ENCODE measurements around the gene DNAJC24. TPM values are rescaled to one million over a fixed set of nuclear protein-coding genes. Genes with fewer than 3 reads are reported as not detected.

The DNAJC24 gene
- total RNA-seq, 2 donors from 2014 or later: 9.9 to 10.0 TPM

DNA sequence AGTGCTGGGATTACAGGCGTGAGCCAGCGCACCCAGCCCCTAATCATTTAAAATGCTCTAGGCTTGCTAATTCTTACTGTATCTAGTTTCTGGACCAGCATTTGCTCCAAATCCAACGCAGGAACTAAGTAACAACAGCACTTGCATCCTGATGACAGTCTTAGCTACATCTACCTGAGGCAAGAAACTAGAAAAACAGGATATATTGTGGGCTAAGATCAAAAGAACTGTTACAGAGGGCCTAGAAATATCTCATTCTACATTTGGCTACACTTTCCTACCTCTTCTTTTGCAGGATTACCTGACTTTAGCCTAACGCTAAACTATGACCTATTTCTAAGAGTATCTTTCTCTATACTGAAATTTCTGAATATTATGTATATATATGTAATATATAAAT is 7.9 kb upstream of the DNAJC24 start:
- Histone ChIP-seq H3K9me3 (no peaks in the 10 kb centered on the region), H3K27me3 (no peaks in the 10 kb centered on the region), H3K4me1 (no peaks in the 10 kb centered on the region), H3K4me3 (no peak overlapping the region), H3K27ac (no peak overlapping the region), H3K36me3 (no peaks in the 10 kb centered on the region)
- TF ChIP-seq CTCF (IDR thresholded peaks at IDR 0.05): no peak
- no peak for DNase-seq (ENCODE audit: low spot score)

DNA sequence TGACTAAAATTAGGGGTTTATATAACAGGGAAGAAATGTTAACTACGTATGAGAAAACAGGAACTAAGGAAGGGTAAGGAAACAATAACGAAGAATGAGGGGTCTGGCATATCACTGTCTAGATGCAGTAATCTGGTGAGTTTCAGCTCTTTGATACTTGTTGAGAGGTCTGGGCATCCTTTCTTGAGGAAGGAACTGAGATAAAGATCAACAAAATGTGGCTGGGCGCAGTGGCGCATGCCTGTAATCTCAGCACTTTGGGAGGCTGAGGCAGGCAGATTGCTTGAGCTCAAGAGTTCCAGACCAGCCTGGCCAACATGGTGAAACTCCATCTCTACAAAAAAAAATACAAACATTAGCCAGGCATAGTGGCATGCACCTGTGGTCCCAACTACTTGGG is 2.9 kb upstream of the DNAJC24 start:
- H3K36me3 ChIP-seq: no peaks in the 10 kb centered on the region
- H3K4me1 ChIP-seq: peaks cover 0 to 13% of the 10 kb centered on the region in 2 donors
- no peak overlapping the region for H3K27ac ChIP-seq
- TF ChIP-seq CTCF (IDR thresholded peaks at IDR 0.05): no peak
- H3K27me3 ChIP-seq: no peaks in the 10 kb centered on the region
- no peak overlapping the region for H3K4me3 ChIP-seq
- H3K9me3 ChIP-seq: no peaks in the 10 kb centered on the region
- no peak for DNase-seq (ENCODE audit: low spot score)

GRCh38 chr11:31375879-31376278 is 6.2 kb downstream of the DNAJC24 start:
- H3K36me3 ChIP-seq: no peaks in the 10 kb centered on the region
- H3K27me3 ChIP-seq: no peaks in the 10 kb centered on the region
- H3K27ac ChIP-seq: no peak overlapping the region
- no peak for DNase-seq (ENCODE audit: low spot score)
- no peaks in the 10 kb centered on the region for H3K4me1 ChIP-seq
- TF ChIP-seq CTCF (IDR thresholded peaks at IDR 0.05): no peak
- H3K4me3 ChIP-seq: no peak overlapping the region
- H3K9me3 ChIP-seq: no peaks in the 10 kb centered on the region

- no peak for DNase-seq (ENCODE audit: low spot score)
Observed at GRCh38 chr11:31383116-31383515, 13.5 kb downstream of the DNAJC24 start.

DNA sequence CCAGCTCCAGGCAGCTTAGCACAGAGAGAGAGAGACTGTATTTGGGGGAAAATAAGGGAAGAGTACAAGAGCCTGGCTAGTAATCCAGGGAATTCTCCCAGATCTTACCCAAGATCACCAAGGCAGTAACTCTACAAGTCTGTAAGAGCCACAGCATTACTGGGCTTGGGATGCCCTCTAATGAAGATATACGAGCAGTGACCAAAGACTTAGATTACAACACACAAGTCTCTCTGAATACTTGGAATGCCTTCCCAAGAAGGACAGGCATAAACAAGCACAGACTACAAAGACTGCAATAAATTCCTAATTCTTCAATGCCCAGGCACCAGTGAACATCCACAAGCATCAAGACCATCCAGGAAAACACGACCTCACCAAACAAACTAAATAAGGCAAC is 17.7 kb downstream of the DNAJC24 start:
- no peaks in the 10 kb centered on the region for H3K27me3 ChIP-seq
- no peaks in the 10 kb centered on the region for H3K4me1 ChIP-seq
- H3K4me3 ChIP-seq: no peak overlapping the region
- no peak overlapping the region for H3K27ac ChIP-seq
- DNase-seq (ENCODE audit: low spot score): no peak
- no peaks in the 10 kb centered on the region for H3K9me3 ChIP-seq
- TF ChIP-seq CTCF (IDR thresholded peaks at IDR 0.05): no peak
- H3K36me3 ChIP-seq: no peaks in the 10 kb centered on the region

More at GRCh38 chr11:31383116-31383515, 13.5 kb downstream of the DNAJC24 start:
- Histone ChIP-seq H3K27ac (no peak overlapping the region), H3K27me3 (no peaks in the 10 kb centered on the region), H3K4me3 (no peak overlapping the region), H3K36me3 (no peaks in the 10 kb centered on the region), H3K4me1 (no peaks in the 10 kb centered on the region), H3K9me3 (no peaks in the 10 kb centered on the region)
- TF ChIP-seq CTCF (IDR thresholded peaks at IDR 0.05): no peak

- H3K27me3 ChIP-seq: no peaks in the 10 kb centered on the region
- TF ChIP-seq CTCF (IDR thresholded peaks at IDR 0.05): peak; percentile 38 to 64
- no peak overlapping the region for H3K4me3 ChIP-seq
- no peak overlapping the region for H3K27ac ChIP-seq
- H3K9me3 ChIP-seq: peaks cover 0 to 15% of the 10 kb centered on the region in 2 donors
- H3K36me3 ChIP-seq: no peaks in the 10 kb centered on the region
- no peaks in the 10 kb centered on the region for H3K4me1 ChIP-seq
- no peak for DNase-seq (ENCODE audit: low spot score)
Observed at GRCh38 chr11:31397239-31397834, 27.7 kb downstream of the DNAJC24 start.
